DMS 273 treated with DMSO at 0.1 percent for 48 hours (cell line): Measurements from ENCODE around the gene DOC2A.
"Not testable (repeated sequence)": the region's sequence is repeated elsewhere in the genome, so short reads cannot be mapped to it uniquely, and the experiment has no call there.

Experiments used
- DNase-seq: peaks from one replicate; lab custom pipeline; 2025; lab: John Stamatoyannopoulos, UW

The DOC2A gene

DNA sequence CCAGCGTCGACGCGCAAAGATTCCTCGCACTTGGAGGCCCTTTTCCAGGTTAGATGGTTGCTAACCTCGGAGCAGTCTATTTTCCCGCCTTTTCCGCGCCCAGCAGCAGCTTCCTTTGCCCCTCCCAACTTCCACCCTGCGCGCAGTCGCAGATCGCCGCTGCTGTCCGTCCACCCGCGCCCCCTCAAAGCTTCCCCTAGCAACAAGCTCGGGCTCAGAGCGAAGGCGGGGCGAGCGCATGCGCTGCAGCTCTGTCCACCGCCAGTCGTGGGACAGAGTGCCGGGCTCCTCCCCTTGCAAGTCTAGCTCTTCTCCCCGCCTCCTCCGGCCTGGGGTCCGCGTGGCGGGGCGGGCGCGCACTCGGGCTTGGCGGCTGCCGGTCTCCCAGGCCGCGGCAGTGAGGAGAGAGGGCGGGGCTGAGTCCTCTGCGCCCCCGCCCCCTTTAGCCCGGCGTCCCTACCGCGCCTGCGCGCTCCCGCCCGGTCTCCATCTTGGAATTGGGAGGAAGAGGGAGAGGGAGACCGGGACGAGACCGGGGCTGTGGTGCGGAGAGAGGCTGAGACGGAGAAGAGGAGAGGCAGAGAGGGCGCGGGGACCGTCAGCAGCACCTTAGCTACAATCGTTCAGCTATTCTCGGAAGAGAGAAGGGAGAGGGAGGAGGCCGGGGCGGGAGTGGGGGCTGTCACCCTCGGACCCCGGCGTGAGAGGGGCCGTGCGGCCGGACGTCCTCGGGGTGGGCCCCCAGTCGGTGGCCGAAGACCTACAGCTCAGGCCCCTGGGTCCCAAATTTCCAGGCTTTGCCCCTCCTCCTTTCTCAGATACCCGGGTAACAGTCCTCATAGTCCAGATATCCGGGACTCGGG, 37.2 kb downstream of the DOC2A start, which contains the start of gene TAOK2:
TSS of gene TAOK2 (plus strand) at position 485 of the 863 bp plus-strand sequence. CDS start 3,905 bp downstream, outside the sequence.
- DNase-seq = peak; percentile 97

DNA sequence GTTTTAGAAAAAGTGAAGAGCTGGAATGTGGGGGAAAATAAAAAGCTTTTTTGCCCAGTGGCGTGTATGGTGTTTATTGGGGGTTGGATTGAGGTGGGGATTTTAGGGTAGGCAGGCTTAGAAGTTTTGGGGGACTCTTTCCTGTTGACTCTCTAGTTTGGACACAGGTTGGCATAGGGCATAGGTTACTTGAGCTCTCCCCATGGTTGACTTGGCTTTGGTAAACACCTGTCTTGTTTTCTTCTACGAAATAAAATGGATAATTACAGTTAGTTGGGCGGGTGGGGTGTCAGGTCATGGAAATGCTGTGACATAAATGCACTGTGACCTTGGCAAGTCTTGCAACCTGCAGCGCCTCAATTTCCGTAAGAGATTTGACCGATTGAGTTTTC, 37.8 kb downstream of the DOC2A start:
- DNase-seq = no peak

- no peak for DNase-seq
These were observed 38.3 kb downstream of the DOC2A start for GRCh38 chr16:29972500-29972899.

GRCh38 chr16:29971304-29971703, 39.5 kb downstream of the DOC2A start:
- no peak for DNase-seq

DNA sequence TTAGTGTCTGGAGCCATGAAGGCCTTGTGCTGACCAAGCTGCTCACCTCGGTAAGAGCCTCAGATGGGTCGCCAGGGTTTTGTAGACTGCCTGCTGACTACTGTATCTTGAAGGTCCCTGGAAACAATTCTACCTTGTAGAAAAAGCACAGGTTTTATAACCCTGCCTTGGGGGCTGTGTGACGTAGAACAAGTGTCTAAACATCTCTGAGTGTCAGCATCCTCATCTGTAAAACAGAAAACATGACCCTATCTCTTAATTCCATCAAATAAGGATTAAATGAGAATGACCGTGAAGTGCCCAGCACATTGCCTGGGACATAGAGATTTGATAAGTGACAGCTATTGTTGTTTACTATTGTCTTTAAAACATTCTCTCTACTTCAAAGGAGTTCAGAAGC, 42.6 kb downstream of the DOC2A start:
- DNase-seq = no peak

DNA sequence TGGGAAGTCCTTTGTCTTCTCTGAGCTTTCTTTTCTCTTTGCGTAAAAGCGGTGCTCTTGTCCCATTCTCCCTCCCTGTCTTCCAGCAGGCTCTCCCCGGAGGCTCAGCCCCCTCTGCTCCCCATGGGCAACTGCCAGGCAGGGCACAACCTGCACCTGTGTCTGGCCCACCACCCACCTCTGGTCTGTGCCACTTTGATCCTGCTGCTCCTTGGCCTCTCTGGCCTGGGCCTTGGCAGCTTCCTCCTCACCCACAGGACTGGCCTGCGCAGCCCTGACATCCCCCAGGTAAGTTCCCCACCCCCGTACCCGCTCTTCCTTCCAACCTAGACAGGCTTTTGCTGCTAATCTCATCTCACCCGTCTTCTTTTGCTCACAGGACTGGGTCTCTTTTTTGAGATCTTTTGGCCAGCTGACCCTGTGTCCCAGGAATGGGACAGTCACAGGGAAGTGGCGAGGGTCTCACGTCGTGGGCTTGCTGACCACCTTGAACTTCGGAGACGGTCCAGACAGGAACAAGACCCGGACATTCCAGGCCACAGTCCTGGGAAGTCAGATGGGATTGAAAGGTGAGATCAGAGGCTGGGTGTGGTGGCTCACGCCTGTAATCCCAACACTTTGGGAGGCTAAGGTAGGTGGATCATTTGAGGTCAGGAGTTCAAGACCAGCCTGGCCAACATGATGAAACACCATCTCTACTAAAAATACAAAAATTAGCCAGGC, 47.6 kb downstream of the DOC2A start:
- no peak for DNase-seq

DNA sequence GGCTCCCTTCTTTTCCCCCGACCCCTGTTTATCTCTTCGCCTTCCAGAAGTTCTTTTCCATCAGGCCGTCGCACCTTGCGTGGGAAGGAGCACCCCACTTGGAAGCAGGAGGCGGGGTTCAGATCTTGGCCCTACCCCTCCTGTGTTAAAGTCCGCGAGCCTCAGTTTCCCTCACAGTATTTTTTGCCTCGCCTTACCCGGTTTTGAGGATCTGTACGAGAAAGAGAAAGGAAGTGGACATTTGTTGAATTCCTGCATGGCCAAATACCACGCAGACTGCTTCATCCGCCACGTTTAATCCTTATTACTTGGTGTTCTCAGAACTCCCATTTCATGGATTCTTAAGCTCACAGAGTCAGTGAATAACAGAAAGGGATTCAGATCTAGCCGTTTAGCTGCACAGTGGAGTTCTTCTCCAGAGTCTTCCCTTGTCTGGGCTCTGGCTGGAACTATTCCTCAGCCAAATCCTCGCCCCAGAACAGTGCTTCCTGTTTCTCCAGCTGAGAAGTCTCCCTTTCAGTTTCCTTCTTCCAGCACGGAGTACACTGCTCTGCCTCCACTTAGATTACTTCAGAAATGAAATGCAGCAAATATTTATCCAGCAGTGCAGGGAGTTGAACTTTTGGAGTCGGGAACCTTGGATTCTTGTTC, 48.4 kb downstream of the DOC2A start:
- no peak for DNase-seq

DNA sequence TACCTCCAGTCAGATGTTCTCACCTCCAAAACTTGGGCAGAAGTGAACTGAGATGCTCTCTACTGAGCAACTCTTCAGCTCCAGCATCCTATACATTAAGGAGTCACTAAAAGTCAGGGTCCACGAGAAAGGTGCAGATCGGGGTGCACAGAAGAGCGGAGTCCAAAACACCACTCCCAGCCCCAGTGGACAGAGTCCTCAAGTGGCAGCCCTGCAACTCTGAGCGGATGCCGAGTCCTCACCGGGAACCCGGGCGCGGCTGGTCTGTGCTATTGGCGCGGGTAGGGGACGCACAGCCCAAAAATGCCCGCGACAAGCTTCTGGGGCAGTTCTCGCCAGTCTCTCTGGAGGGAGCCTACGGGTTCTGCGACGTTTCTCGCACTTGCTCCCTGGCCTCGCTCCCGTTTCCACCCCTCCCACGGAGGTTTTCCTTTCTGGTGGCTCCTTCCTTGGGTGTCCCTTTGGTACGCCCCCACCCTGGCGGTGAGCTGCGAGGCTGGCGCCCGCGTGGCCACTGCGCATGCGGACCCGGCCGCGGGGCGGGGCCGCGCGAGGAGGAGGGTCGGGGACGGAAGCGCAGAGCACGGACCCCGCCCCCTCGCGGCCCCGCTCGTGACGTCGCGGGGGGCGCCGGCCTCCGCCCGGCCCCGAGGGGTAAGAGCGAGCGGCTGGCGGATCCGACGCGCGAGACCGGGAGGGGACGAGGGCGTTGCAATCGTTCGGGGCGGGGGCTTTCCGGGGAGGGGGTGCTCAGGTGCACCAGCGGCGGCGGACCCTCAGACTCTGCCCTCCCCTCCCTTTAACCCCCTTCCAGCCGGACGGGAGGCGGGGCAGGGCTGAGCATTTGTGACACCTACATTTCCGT, 49.1 kb downstream of the DOC2A start, which contains the start of gene TMEM219:
TSS of gene TMEM219 (plus strand) at position 601 of the 865 bp plus-strand sequence. CDS start 1,065 bp downstream, outside the sequence.
- DNase-seq = peak; percentile 69

DNA sequence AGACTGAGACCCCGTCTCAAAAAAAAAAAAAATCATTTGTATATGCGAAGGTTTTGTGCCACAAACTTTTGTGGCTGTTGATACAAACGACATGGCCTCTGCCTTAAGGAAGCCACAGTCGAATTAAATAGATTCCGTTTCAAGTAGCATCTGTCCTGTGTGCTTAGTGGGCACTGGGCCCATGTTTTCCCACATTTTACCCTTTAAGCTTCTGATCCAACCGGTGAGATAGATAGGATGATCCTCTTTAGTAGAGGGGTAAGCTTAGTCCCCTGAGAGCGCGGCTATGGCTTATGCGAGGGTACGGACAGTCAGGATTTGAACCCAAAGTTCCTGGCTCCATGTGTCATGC, 49.7 kb downstream of the DOC2A start:
- peak; percentile 29 for DNase-seq

GRCh38 chr16:29959821-29960220, 51.0 kb downstream of the DOC2A start:
- DNase-seq = not testable (repeated sequence)

GRCh38 chr16:29959293-29959692, 51.5 kb downstream of the DOC2A start:
- DNase-seq = no peak

DNA sequence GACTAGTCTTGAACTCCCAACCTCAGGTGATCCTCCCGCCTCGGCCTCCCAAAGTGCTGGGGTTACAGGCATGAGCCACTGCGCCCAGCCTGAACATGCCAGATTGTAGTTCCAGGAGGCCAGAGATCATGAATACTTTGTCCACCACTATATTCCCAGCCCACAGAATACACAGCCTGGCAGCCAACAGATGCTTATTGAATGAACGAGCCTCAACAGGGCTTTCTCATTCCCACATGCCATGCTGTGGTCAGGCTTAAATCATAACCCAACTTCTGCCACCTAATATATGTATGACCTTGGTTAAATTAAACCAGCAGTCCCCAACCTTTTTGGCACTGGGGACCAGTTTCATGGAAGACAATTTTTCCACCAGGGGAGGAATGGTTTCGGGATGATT, 52.1 kb downstream of the DOC2A start:
- DNase-seq = no peak
